ENCODE results near the gene MAP1LC3B. TPM values are rescaled to one million over a fixed set of nuclear protein-coding genes. Genes with fewer than 3 reads are reported as not detected.

Gene MAP1LC3B
- total RNA-seq, 2 experiments from 2014 or later, result 45.4 to 50.8 TPM

GRCh38 chr16:87438611-87438985, 46.5 kb downstream of the MAP1LC3B start:
- Mint-ChIP-seq H3K27ac (no peak overlapping the region), H3K9me3 (ENCODE audit: low read depth) (no peaks in the 10 kb centered on the region), H3K27me3 (peaks cover 53% of the 10 kb centered on the region), H3K36me3 (no peaks in the 10 kb centered on the region), H3K4me3 (no peak overlapping the region), H3K4me1 (peaks cover 10% of the 10 kb centered on the region)
- ATAC-seq (no peak), DNase-seq (no peak)
- CTCF ChIA-PET, result no interaction called here

- no peak for ATAC-seq
- peaks cover 42% of the 10 kb centered on the region for H3K27me3 Mint-ChIP-seq
- no peaks in the 10 kb centered on the region for H3K36me3 Mint-ChIP-seq
- no peaks in the 10 kb centered on the region for H3K9me3 Mint-ChIP-seq (ENCODE audit: low read depth)
- H3K4me3 Mint-ChIP-seq, result no peak overlapping the region
- peaks cover 10% of the 10 kb centered on the region for H3K4me1 Mint-ChIP-seq
- H3K27ac Mint-ChIP-seq, result no peak overlapping the region
- DNase-seq, result no peak
- CTCF ChIA-PET, result no interaction called here
Measured at GRCh38 chr16:87439926-87440325, 47.8 kb downstream of the MAP1LC3B start.

GRCh38 chr16:87441886-87442580, 49.9 kb downstream of the MAP1LC3B start:
- ATAC-seq (no peak), DNase-seq (no peak)
- CTCF ChIA-PET, result no interaction called here
- Mint-ChIP-seq H3K4me3 (no peak overlapping the region), H3K27me3 (peaks cover 24% of the 10 kb centered on the region), H3K27ac (no peak overlapping the region), H3K36me3 (no peaks in the 10 kb centered on the region), H3K4me1 (no peaks in the 10 kb centered on the region), H3K9me3 (ENCODE audit: low read depth) (no peaks in the 10 kb centered on the region)

GRCh38 chr16:87442581-87442966, 50.4 kb downstream of the MAP1LC3B start:
- Mint-ChIP-seq H3K9me3 (ENCODE audit: low read depth) (no peaks in the 10 kb centered on the region), H3K4me1 (no peaks in the 10 kb centered on the region), H3K27ac (no peak overlapping the region), H3K36me3 (no peaks in the 10 kb centered on the region), H3K4me3 (no peak overlapping the region), H3K27me3 (peaks cover 21% of the 10 kb centered on the region)
- DNase-seq (no peak), ATAC-seq (no peak)
- CTCF ChIA-PET, result no interaction called here

GRCh38 chr16:87443016-87443415, 50.9 kb downstream of the MAP1LC3B start:
- Mint-ChIP-seq H3K4me3 (no peak overlapping the region), H3K9me3 (ENCODE audit: low read depth) (no peaks in the 10 kb centered on the region), H3K4me1 (no peaks in the 10 kb centered on the region), H3K36me3 (no peaks in the 10 kb centered on the region), H3K27ac (no peak overlapping the region), H3K27me3 (peaks cover 17% of the 10 kb centered on the region)
- ATAC-seq (no peak), DNase-seq (no peak)
- CTCF ChIA-PET, result no interaction called here

GRCh38 chr16:87443964-87444363, 51.8 kb downstream of the MAP1LC3B start:
- ATAC-seq (no peak), DNase-seq (no peak)
- H3K27me3 Mint-ChIP-seq, result peaks cover 13% of the 10 kb centered on the region
- no peak overlapping the region for H3K4me3 Mint-ChIP-seq
- H3K36me3 Mint-ChIP-seq, result no peaks in the 10 kb centered on the region
- H3K9me3 Mint-ChIP-seq (ENCODE audit: low read depth), result no peaks in the 10 kb centered on the region
- CTCF ChIA-PET, result interaction anchor here (0.7 kb wide), 1 partner anchor 336 kb away, joined by 5 read pairs; no protein-coding TSS in a partner anchor
- no peak overlapping the region for H3K27ac Mint-ChIP-seq
- H3K4me1 Mint-ChIP-seq, result no peaks in the 10 kb centered on the region

- CTCF ChIA-PET, result interaction anchor here (0.6 kb wide), 1 partner anchor 158 kb away, joined by 3 read pairs; no protein-coding TSS in a partner anchor
- Mint-ChIP-seq H3K4me3 (no peak overlapping the region), H3K36me3 (no peaks in the 10 kb centered on the region), H3K4me1 (no peaks in the 10 kb centered on the region), H3K27me3 (peaks cover 10% of the 10 kb centered on the region), H3K9me3 (ENCODE audit: low read depth) (no peaks in the 10 kb centered on the region), H3K27ac (no peak overlapping the region)
- no peak for DNase-seq
- no peak for ATAC-seq
Measured at GRCh38 chr16:87445486-87445885, 53.4 kb downstream of the MAP1LC3B start.

- CTCF ChIA-PET, result no interaction called here
Measured at GRCh38 chr16:87446479-87446878, 54.3 kb downstream of the MAP1LC3B start.

GRCh38 chr16:87447323-87447722, 55.2 kb downstream of the MAP1LC3B start:
- DNase-seq, result no peak
- H3K36me3 Mint-ChIP-seq, result no peaks in the 10 kb centered on the region
- CTCF ChIA-PET, result no interaction called here
- no peaks in the 10 kb centered on the region for H3K4me1 Mint-ChIP-seq
- ATAC-seq, result no peak
- no peak overlapping the region for H3K4me3 Mint-ChIP-seq
- H3K27ac Mint-ChIP-seq, result no peak overlapping the region
- peaks cover 3% of the 10 kb centered on the region for H3K27me3 Mint-ChIP-seq
- no peaks in the 10 kb centered on the region for H3K9me3 Mint-ChIP-seq (ENCODE audit: low read depth)

More at GRCh38 chr16:87446479-87446878, 54.3 kb downstream of the MAP1LC3B start:
- ATAC-seq (no peak), DNase-seq (no peak)
- H3K4me1 Mint-ChIP-seq, result no peaks in the 10 kb centered on the region
- no peak overlapping the region for H3K4me3 Mint-ChIP-seq
- no peaks in the 10 kb centered on the region for H3K9me3 Mint-ChIP-seq (ENCODE audit: low read depth)
- H3K27me3 Mint-ChIP-seq, result peaks cover 7% of the 10 kb centered on the region
- no peak overlapping the region for H3K27ac Mint-ChIP-seq
- H3K36me3 Mint-ChIP-seq, result no peaks in the 10 kb centered on the region

- H3K27ac Mint-ChIP-seq, result no peak overlapping the region
Measured at GRCh38 chr16:87448866-87449265, 56.7 kb downstream of the MAP1LC3B start.

GRCh38 chr16:87451563-87452210, 59.6 kb downstream of the MAP1LC3B start:
- CTCF ChIA-PET, result no interaction called here
- no peak for ATAC-seq

More at GRCh38 chr16:87448866-87449265, 56.7 kb downstream of the MAP1LC3B start:
- H3K36me3 Mint-ChIP-seq, result no peaks in the 10 kb centered on the region
- CTCF ChIA-PET, result no interaction called here
- no peak for DNase-seq
- ATAC-seq, result no peak
- H3K4me1 Mint-ChIP-seq, result no peaks in the 10 kb centered on the region
- peaks cover 4% of the 10 kb centered on the region for H3K27me3 Mint-ChIP-seq
- H3K4me3 Mint-ChIP-seq, result no peak overlapping the region
- H3K9me3 Mint-ChIP-seq (ENCODE audit: low read depth), result no peaks in the 10 kb centered on the region

GRCh38 chr16:87453326-87453725, 61.2 kb downstream of the MAP1LC3B start:
- no peak overlapping the region for H3K27ac Mint-ChIP-seq
- H3K9me3 Mint-ChIP-seq (ENCODE audit: low read depth), result no peaks in the 10 kb centered on the region
- no peak overlapping the region for H3K4me3 Mint-ChIP-seq
- ATAC-seq (no peak), DNase-seq (no peak)
- no peaks in the 10 kb centered on the region for H3K36me3 Mint-ChIP-seq
- peaks cover 17% of the 10 kb centered on the region for H3K27me3 Mint-ChIP-seq
- CTCF ChIA-PET, result no interaction called here
- peaks cover 12% of the 10 kb centered on the region for H3K4me1 Mint-ChIP-seq

More at GRCh38 chr16:87451563-87452210, 59.6 kb downstream of the MAP1LC3B start:
- no peak overlapping the region for H3K4me3 Mint-ChIP-seq
- no peaks in the 10 kb centered on the region for H3K9me3 Mint-ChIP-seq (ENCODE audit: low read depth)
- no peaks in the 10 kb centered on the region for H3K4me1 Mint-ChIP-seq
- H3K27ac Mint-ChIP-seq, result no peak overlapping the region
- no peak for DNase-seq
- peaks cover 12% of the 10 kb centered on the region for H3K27me3 Mint-ChIP-seq
- H3K36me3 Mint-ChIP-seq, result no peaks in the 10 kb centered on the region

Measured in activated CD8-positive, alpha-beta memory T cell treated with anti-CD3 and anti-CD28 coated beads, Interleukin-2, amount 10 ng/mL, durations not matched to agents 7 days and 5 days (primary cell).